IPS-18a (cell line): Measurements from ENCODE around the gene INSR.
"Not testable (repeated sequence)": the region's sequence is repeated elsewhere in the genome, so short reads cannot be mapped to it uniquely, and the experiment has no call there.

ENCODE experiments used
- H3K27ac ChIP-seq: one replicate; pipeline ENCODE4 v1.5.1; 2013; ENCODE audit warnings: low read length
- H3K27me3 ChIP-seq: one replicate; pipeline ENCODE4 v1.6.1; 2013; ENCODE audit warnings: mild to moderate bottlenecking, low read length; ENCODE audit not compliant: control insufficient read depth, insufficient read depth
- H3K36me3 ChIP-seq: one replicate; pipeline ENCODE4 v1.6.1; 2013; ENCODE audit warnings: low read depth, low read length; ENCODE audit not compliant: control insufficient read depth
- H3K4me1 ChIP-seq: one replicate; pipeline ENCODE4 v1.6.1; 2013; ENCODE audit warnings: low read depth, low read length; ENCODE audit not compliant: control insufficient read depth
- H3K4me3 ChIP-seq: one replicate; pipeline ENCODE4 v1.5.1; 2013; ENCODE audit warnings: low read length
- H3K9ac ChIP-seq: one replicate; pipeline ENCODE4 v1.6.1; 2013; ENCODE audit warnings: mild to moderate bottlenecking, low read length, moderate library complexity
- H3K9me3 ChIP-seq: one replicate; pipeline ENCODE4 v1.6.1; 2013; ENCODE audit warnings: low read depth, low read length; ENCODE audit not compliant: control insufficient read depth

The INSR gene

GRCh38 chr19:7068599-7068998 lies 225.6 kb downstream of the INSR start:
- H3K4me3 ChIP-seq: peak overlapping the region; percentile 96
- no peak overlapping the region for H3K27ac ChIP-seq
- H3K4me1 ChIP-seq: peaks cover 4% of the 10 kb centered on the region
- peaks cover 11% of the 10 kb centered on the region for H3K36me3 ChIP-seq
- no peaks in the 10 kb centered on the region for H3K27me3 ChIP-seq
- peaks cover 4% of the 10 kb centered on the region for H3K9me3 ChIP-seq
- no peak overlapping the region for H3K9ac ChIP-seq

- Histone ChIP-seq H3K27ac (no peak overlapping the region), H3K9me3 (peaks cover 4% of the 10 kb centered on the region), H3K4me3 (no peak overlapping the region), H3K27me3 (no peaks in the 10 kb centered on the region), H3K36me3 (peaks cover 9% of the 10 kb centered on the region), H3K9ac (no peak overlapping the region), H3K4me1 (peaks cover 4% of the 10 kb centered on the region)
These were observed 226.5 kb downstream of the INSR start for GRCh38 chr19:7067716-7068115.

DNA sequence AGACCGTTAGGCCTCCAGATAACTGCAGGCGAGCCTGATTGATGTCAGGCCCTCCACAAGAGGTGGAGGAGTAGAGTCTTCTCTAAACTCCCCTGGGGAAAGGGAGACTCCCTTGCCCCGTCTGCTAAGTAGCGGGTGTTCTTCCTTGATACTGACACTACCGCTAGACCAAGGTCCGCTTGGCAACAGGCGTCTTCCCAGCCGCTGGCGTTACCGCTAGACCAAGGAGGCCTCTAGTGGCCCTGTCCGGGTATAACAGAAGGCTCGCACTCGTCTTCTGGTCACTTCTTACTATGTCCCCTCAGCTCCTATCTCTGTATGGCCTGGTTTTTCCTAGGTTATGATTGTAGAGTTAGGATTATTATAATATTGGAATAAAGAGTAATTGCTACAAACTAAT lies 227.1 kb downstream of the INSR start:
- not testable (repeated sequence) for H3K9me3 ChIP-seq, H3K27me3 ChIP-seq, H3K9ac ChIP-seq

GRCh38 chr19:7063764-7064418 lies 230.3 kb downstream of the INSR start:
- Histone ChIP-seq H3K4me1 (no peaks in the 10 kb centered on the region), H3K36me3 (no peaks in the 10 kb centered on the region), H3K9ac (no peak overlapping the region), H3K4me3 (no peak overlapping the region), H3K9me3 (peaks cover 4% of the 10 kb centered on the region), H3K27me3 (no peaks in the 10 kb centered on the region), H3K27ac (no peak overlapping the region)

More for the DNA sequence above, 227.1 kb downstream of the INSR start:
- H3K27ac ChIP-seq, H3K4me1 ChIP-seq, H3K36me3 ChIP-seq, H3K4me3 ChIP-seq: not testable (repeated sequence)

- H3K4me3 ChIP-seq: no peak overlapping the region
- no peaks in the 10 kb centered on the region for H3K27me3 ChIP-seq
- H3K9me3 ChIP-seq: peaks cover 4% of the 10 kb centered on the region
- H3K27ac ChIP-seq: no peak overlapping the region
- H3K36me3 ChIP-seq: no peaks in the 10 kb centered on the region
- no peak overlapping the region for H3K9ac ChIP-seq
- H3K4me1 ChIP-seq: no peaks in the 10 kb centered on the region
These were observed 230.9 kb downstream of the INSR start for GRCh38 chr19:7063339-7063738.
